Measurements from ENCODE around the gene FBXO5.
"Not testable (repeated sequence)": the region's sequence is repeated elsewhere in the genome, so short reads cannot be mapped to it uniquely, and the experiment has no call there.

- not testable (repeated sequence) for TF ChIP-seq CTCF (conservative IDR thresholded peaks at IDR 0.05; ENCODE audit: low read depth, low read length); EZH2 (IDR thresholded peaks at IDR 0.05; ENCODE audit: borderline replicate concordance, low read depth, low read length, poor library complexity, severe bottlenecking)
Measured at GRCh38 chr6:153000790-153001189, 17.9 kb upstream of the FBXO5 start.

All from A673 (cell line).